NOMO-1 (cell line): Measurements from ENCODE around the gene BAIAP2.
A peak's percentile ranks its signal among the peaks of the same experiment; 100 is the strongest.
"Not testable (repeated sequence)": the region's sequence is repeated elsewhere in the genome, so short reads cannot be mapped to it uniquely, and the experiment has no call there.

Experiments used
- DNase-seq, 2 experiments: peaks; one replicate each; lab custom pipeline; 2025; ENCODE audit not compliant: unreplicated experiment in 2 of 2; lab: John Stamatoyannopoulos, UW

BAIAP2 gene

GRCh38 chr17:81000631-81001357 lies 34.2 kb upstream of the BAIAP2 start:
- no peak for DNase-seq

GRCh38 chr17:81002013-81002384 lies 33.0 kb upstream of the BAIAP2 start:
- DNase-seq = no peak

- DNase-seq = peak in 1 of 2 experiments; percentile 39
Observed at GRCh38 chr17:81002409-81003361, 32.3 kb upstream of the BAIAP2 start.

- DNase-seq = peak in 1 of 2 experiments; percentile 22
Observed at GRCh38 chr17:81003711-81004475, 31.1 kb upstream of the BAIAP2 start.

- DNase-seq = no peak
Observed at GRCh38 chr17:81006891-81007290, 28.1 kb upstream of the BAIAP2 start.

- DNase-seq = no peak
Observed at GRCh38 chr17:81008140-81008539, 26.8 kb upstream of the BAIAP2 start.

- DNase-seq = peak; percentile 25 to 43
Observed at GRCh38 chr17:81009136-81009535, 25.8 kb upstream of the BAIAP2 start.

GRCh38 chr17:81010935-81011334 lies 24.0 kb upstream of the BAIAP2 start:
- no peak for DNase-seq

- DNase-seq = no peak
Observed at GRCh38 chr17:81011951-81012350, 23.0 kb upstream of the BAIAP2 start.

- DNase-seq = no peak
Observed at GRCh38 chr17:81012574-81013447, 22.1 kb upstream of the BAIAP2 start.

- DNase-seq = no peak
Observed at GRCh38 chr17:81013642-81014041, 21.3 kb upstream of the BAIAP2 start.

- DNase-seq = no peak
Observed at GRCh38 chr17:81015136-81015535, 19.8 kb upstream of the BAIAP2 start.

GRCh38 chr17:81016575-81016974 lies 18.4 kb upstream of the BAIAP2 start:
- DNase-seq = no peak

GRCh38 chr17:81017330-81017729 lies 17.6 kb upstream of the BAIAP2 start:
- not testable (repeated sequence) for DNase-seq

- peak; percentile 58 to 67 for DNase-seq
Observed at GRCh38 chr17:81018044-81018802, 16.7 kb upstream of the BAIAP2 start.

GRCh38 chr17:81019563-81020442 lies 15.1 kb upstream of the BAIAP2 start:
- DNase-seq = no peak

- no peak for DNase-seq
Observed at GRCh38 chr17:81020443-81020766, 14.5 kb upstream of the BAIAP2 start.

GRCh38 chr17:81020767-81021497 lies 14.0 kb upstream of the BAIAP2 start:
- no peak for DNase-seq
